COLO829 (cell line): Measurements from ENCODE around the gene ACSF2.
"Not testable (repeated sequence)": the region's sequence is repeated elsewhere in the genome, so short reads cannot be mapped to it uniquely, and the experiment has no call there.

Source experiments
- DNase-seq: peaks from one replicate; pipeline ENCODE4 v3.0.0; 2012; ENCODE audit warnings: low spot score

Gene ACSF2

GRCh38 chr17:50425682-50426471, at the start of gene ACSF2:
Gene ACSF2, plus strand, starts transcription at chr17:50426218. Its CDS starts 44 bp downstream, at chr17:50426262.
- DNase-seq = peak; percentile 73

- DNase-seq = no peak
Observed at GRCh38 chr17:50379351-50380132, 46.5 kb upstream of the ACSF2 start.

GRCh38 chr17:50380369-50381259, 45.4 kb upstream of the ACSF2 start:
- DNase-seq = no peak

GRCh38 chr17:50381260-50381815, 44.7 kb upstream of the ACSF2 start:
- DNase-seq = no peak

- DNase-seq = no peak
Observed at GRCh38 chr17:50381920-50382319, 44.1 kb upstream of the ACSF2 start.

- no peak for DNase-seq
Observed at GRCh38 chr17:50382931-50383330, 43.1 kb upstream of the ACSF2 start.

GRCh38 chr17:50386510-50386909, 39.5 kb upstream of the ACSF2 start:
- no peak for DNase-seq

- DNase-seq = no peak
Observed at GRCh38 chr17:50388728-50389127, 37.3 kb upstream of the ACSF2 start.

- DNase-seq = no peak
Observed at GRCh38 chr17:50389534-50389933, 36.5 kb upstream of the ACSF2 start.

- DNase-seq = no peak
Observed at GRCh38 chr17:50392621-50393020, 33.4 kb upstream of the ACSF2 start.

- DNase-seq = no peak
Observed at GRCh38 chr17:50393700-50394099, 32.3 kb upstream of the ACSF2 start.

- DNase-seq = no peak
Observed at GRCh38 chr17:50394711-50395110, 31.3 kb upstream of the ACSF2 start.

- no peak for DNase-seq
Observed at GRCh38 chr17:50396261-50397110, 29.5 kb upstream of the ACSF2 start.

GRCh38 chr17:50397111-50397918, 28.7 kb upstream of the ACSF2 start, which contains the start of gene LRRC59:
Gene LRRC59, minus strand, starts transcription at chr17:50397523. Its CDS starts 206 bp downstream, at chr17:50397317.
- peak; percentile 79 for DNase-seq

GRCh38 chr17:50397919-50398285, 28.1 kb upstream of the ACSF2 start:
- no peak for DNase-seq

GRCh38 chr17:50398672-50399071, 27.3 kb upstream of the ACSF2 start:
- not testable (repeated sequence) for DNase-seq

- not testable (repeated sequence) for DNase-seq
Observed at GRCh38 chr17:50399591-50399990, 26.4 kb upstream of the ACSF2 start.

- not testable (repeated sequence) for DNase-seq
Observed at GRCh38 chr17:50405351-50405750, 20.7 kb upstream of the ACSF2 start.

- DNase-seq = no peak
Observed at GRCh38 chr17:50406578-50406977, 19.4 kb upstream of the ACSF2 start.

GRCh38 chr17:50407921-50408320, 18.1 kb upstream of the ACSF2 start:
- no peak for DNase-seq
